Measurements from ENCODE around the gene CHRM5. TPM values are rescaled to one million over a fixed set of nuclear protein-coding genes. Genes with fewer than 3 reads are reported as not detected.

The CHRM5 gene
- total and polyA plus RNA-seq, 2 of the 8 experiments (the other 6 are each of a cell fraction or from before 2014, with no cell fraction given): not detected

- TF ChIP-seq KDM1A (IDR thresholded peaks at IDR 0.05; ENCODE audit: borderline replicate concordance, low read length): no peak
Measured at GRCh38 chr15:33956397-33956796, 11.9 kb upstream of the CHRM5 start (continued).
